Measurements from ENCODE around the gene UBE3D. TPM values are rescaled to one million over a fixed set of nuclear protein-coding genes. Genes with fewer than 3 reads are reported as not detected.

The UBE3D gene
- total RNA-seq, 1 experiment from 2014 or later: 10.7 TPM

GRCh38 chr6:82875573-82876185 is 190.0 kb downstream of the UBE3D start:
- no peak overlapping the region for H4K5ac ChIP-seq (ENCODE audit: insufficient read length, low read depth, low read length)
- no peaks in the 10 kb centered on the region for H3K79me2 ChIP-seq (ENCODE audit: insufficient read depth, low read length)
- no peaks in the 10 kb centered on the region for H3K23me2 ChIP-seq (ENCODE audit: insufficient read length, low read depth, low read length, poor library complexity, severe bottlenecking)
- H2BK5ac ChIP-seq (ENCODE audit: insufficient read length, low read length): no peak overlapping the region
- no peak overlapping the region for H3K56ac ChIP-seq (ENCODE audit: insufficient read length, low read depth, low read length)
- no peak overlapping the region for H3K9ac ChIP-seq (ENCODE audit: extremely low read depth, insufficient read length, low read length)
- DNase-seq: no peak
- H2BK120ac ChIP-seq (ENCODE audit: low read depth, low read length, poor library complexity, severe bottlenecking): no peak overlapping the region
- Mint-ChIP-seq H3K9me3 (no peaks in the 10 kb centered on the region), H3K27me3 (ENCODE audit: low read depth) (no peaks in the 10 kb centered on the region), H3K27ac (no peak overlapping the region), H3K36me3 (ENCODE audit: insufficient read depth in 1 of 3, low read depth in 3 of 3) (no peaks in the 10 kb centered on the region), H3K4me3 (no peak overlapping the region), H3K4me1 (peaks cover 0 to 4% of the 10 kb centered on the region in 2 experiments; a peak in 3 of 4 replicates)
- no peaks in the 10 kb centered on the region for H3K27me3 ChIP-seq (ENCODE audit: insufficient read depth, low read length)
- H3K14ac ChIP-seq (ENCODE audit: insufficient read depth, low read length): no peak overlapping the region
- no peak for TF ChIP-seq CTCF (conservative IDR thresholded peaks at IDR 0.05)
- no peak overlapping the region for H2BK20ac ChIP-seq (ENCODE audit: low read depth, low read length, poor library complexity, severe bottlenecking)
- H3K9me3 ChIP-seq (ENCODE audit: control insufficient read depth, low read depth, low read length): no peaks in the 10 kb centered on the region
- no peak overlapping the region for H4K8ac ChIP-seq (replicated peaks; ENCODE audit: insufficient read length, low read depth, low read length)
- H3T11ph ChIP-seq (ENCODE audit: low read length): no peak overlapping the region
- no peak overlapping the region for H2AFZ ChIP-seq (ENCODE audit: low read length)
- no peak overlapping the region for H3K18ac ChIP-seq (ENCODE audit: insufficient read length, low read depth, low read length)
- no peak overlapping the region for H3K27ac ChIP-seq (ENCODE audit: insufficient read length, low read depth, low read length)
- H2AK5ac ChIP-seq (ENCODE audit: insufficient read length, low read length): no peak overlapping the region
- H2BK12ac ChIP-seq (ENCODE audit: insufficient read length, low read depth, low read length): no peak overlapping the region
- no peaks in the 10 kb centered on the region for H3K79me1 ChIP-seq (ENCODE audit: insufficient read depth, low read depth, low read length, poor library complexity, severe bottlenecking)
- no CpG with 5 or more reads among the region's 4 CpGs for WGBS (ENCODE audit: extremely low coverage, insufficient read length, low lambda C conversion rate)
- no peaks in the 10 kb centered on the region for H3K4me1 ChIP-seq (ENCODE audit: insufficient read depth, low read length)
- H3K4ac ChIP-seq (ENCODE audit: low read depth, low read length): no peak overlapping the region
- H3K4me2 ChIP-seq (ENCODE audit: insufficient read depth, insufficient read length, low read length): no peak overlapping the region
- no peak overlapping the region for H2BK15ac ChIP-seq (ENCODE audit: low read depth, low read length)
- no peaks in the 10 kb centered on the region for H4K20me1 ChIP-seq (ENCODE audit: control insufficient read depth, insufficient read depth, insufficient read length)
- no peak overlapping the region for H4K91ac ChIP-seq (ENCODE audit: insufficient read length, low read depth, low read length)
- H3K23ac ChIP-seq (ENCODE audit: insufficient read length, low read depth, low read length): no peak overlapping the region

Measured in H9 (cell line).